Upper lobe of left lung (tissue), 4 donors: ENCODE measurements around the gene FHIT.

Source experiments
- CTCF ChIP-seq, 6 experiments: fragments of 450-650 bp in 4 of 6; fragments of 200-600 bp in 2 of 6; sonication (generic) in 2 of 6; IDR thresholded peaks; one replicate each; pipeline ENCODE4 v1.5.1; 2016 to 2019; ENCODE audit warnings: antibody characterized with exemption in 6 of 6
- POLR2A ChIP-seq, 4 donors: fragments of 450-650 bp; IDR thresholded peaks; one replicate each; pipeline ENCODE4 v1.5.1; 2016 to 2017; ENCODE audit warnings: antibody characterized with exemption in 4 of 4, mild to moderate bottlenecking in 2 of 4

- TF ChIP-seq CTCF (IDR thresholded peaks at IDR 0.05) (no peak), POLR2A (IDR thresholded peaks at IDR 0.05) (no peak)
These were observed 797.9 kb downstream of the FHIT start for GRCh38 chr3:60453326-60453725.
